NCI-H146 (cell line): ENCODE measurements around the gene TNS3.
"Not testable (repeated sequence)": the region's sequence is repeated elsewhere in the genome, so short reads cannot be mapped to it uniquely, and the experiment has no call there.

Source experiments
- DNase-seq: peaks from one replicate; lab custom pipeline; 2025; lab: John Stamatoyannopoulos, UW

TNS3 gene

DNA sequence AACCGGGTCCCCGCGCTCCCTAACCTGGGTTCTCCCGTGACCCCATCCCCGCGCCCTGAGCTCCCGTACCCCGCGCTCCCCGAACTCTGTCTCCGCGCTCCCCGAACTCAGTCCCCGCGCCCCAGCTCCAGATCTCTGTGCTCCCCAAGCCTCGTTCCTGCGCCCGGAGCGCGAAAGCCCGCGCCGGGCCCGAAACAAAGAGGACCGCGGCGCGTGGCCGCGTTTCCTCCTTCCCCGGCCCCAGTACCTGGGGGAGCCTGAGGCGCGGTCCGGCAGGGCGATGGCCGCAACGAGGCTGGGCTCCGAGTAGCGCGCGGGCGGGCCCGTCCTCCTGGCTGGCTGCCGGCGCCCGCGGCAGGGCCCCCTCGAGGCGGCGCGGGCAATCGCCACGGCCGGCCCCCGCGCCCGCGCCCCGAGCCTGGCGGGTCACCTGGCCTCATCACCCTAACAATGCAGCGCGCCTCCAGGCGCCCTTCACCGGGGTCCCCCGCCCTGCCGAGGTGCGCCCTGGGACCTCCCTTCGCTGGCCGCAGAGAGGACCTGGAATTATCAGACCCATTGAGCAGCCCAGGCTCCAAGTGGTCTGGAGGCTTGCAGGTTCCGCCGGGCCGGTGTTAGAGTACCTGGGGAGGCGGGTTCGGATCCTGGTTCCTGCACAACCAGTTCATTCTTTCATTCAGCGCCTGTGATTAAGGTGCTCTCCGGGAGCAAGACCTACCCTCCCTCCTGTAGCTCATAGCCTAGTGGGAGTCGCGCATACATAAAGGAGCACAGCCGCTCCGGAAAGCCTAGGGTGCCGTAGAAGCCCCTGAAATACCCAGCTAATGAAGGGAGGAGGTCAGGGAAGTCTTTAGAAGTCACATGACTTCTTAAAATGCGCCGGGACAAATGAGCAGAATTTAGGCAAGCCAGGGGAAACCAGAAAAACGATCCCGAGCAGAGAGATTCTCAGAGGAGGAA is at the start of gene TNS3:
Gene TNS3 (minus strand): TSS at position 308 of the 960 bp plus-strand sequence. CDS start 142,475 bp downstream, outside the sequence.
- DNase-seq = peak; percentile 72

DNA sequence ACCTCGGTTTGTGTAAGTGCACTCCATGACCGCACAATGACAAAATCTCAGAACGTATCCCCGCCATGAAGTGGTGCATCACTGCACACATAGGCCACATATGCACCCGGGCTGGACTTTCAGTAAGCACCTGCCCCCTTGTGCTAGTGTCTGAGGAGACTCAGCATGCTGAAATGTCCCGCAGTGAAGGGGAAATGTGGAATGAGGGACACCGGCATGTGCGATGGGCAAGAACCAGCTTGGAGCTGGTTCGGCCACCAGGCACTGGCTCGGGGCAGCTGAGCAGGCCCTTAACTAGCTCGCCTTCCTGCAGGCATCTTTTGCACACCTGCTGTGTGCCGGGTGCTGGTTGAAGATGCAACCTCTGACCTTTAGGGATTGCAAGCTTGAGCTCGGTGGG is 49.8 kb upstream of the TNS3 start:
- no peak for DNase-seq

DNA sequence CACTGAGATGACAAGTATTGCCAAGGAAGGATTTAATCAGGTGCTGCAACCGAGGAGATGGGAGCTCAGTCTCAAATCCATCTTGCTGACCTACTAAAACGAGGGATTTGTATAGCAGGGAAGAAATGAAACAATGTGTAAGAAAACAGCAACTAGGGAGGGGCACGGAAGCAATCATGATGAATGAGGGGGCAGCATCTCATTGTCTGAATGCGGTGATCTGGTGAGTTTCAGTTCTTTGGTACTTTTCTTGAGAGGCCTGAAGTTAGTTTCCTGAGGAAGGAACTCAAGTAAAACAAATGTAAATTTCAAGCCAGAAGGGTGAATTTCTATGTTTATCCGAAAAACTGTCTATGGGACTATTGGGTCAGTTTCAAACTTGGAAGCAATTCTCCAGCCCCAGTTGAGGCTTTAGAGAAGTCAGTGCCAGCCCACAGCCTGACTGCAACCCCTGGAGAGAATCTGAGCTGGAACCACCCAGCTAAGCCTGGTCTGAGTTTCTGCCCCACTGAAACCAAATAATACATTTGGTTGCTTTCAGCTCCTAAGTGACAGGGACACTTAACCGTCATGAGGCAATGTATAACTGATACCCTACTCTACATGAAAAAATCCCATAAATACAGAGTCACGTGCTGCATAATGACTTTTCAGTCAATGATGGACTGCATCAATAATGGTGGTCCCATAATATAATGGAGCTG is 45.8 kb upstream of the TNS3 start:
- DNase-seq = no peak

DNA sequence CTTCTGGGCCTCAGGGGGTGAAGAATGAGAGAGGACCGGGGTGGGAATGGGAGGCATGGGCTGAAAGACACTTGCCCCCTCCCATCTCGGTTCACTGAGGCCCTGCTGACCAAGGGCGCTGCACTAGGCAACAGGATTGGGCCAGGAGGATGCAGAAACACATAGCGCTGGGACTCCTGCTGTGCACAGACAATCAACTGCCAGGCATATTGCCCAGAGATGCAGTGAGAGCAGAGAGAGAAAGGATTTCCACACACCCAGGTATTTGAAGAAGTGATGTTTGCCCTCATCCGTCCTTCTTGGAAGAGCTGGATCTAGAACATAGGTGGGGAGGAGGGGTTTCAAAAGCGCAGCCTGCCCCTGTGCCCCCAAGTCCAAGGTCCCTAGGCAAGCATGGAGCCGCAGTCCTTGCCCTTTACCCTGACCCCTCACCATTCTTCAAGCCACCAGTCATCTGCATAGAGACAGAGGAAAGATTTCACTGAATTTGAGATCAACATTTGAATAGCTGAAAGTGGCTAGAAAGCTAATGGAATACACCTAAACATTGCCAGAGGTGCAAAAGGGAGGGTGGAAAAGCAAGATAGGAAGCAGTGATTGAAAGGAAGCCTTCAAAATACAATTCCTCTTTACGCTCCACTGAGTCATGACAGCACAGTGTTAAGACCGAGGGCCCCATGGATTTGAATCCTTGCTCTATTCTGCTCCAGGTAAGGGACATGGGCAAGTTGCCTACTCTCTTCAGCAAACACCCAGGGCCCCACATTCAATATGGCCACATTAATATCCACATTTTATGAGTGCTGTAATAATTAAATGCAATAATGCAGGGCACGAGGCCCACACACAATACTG is 44.2 kb upstream of the TNS3 start:
- peak; percentile 60 for DNase-seq

DNA sequence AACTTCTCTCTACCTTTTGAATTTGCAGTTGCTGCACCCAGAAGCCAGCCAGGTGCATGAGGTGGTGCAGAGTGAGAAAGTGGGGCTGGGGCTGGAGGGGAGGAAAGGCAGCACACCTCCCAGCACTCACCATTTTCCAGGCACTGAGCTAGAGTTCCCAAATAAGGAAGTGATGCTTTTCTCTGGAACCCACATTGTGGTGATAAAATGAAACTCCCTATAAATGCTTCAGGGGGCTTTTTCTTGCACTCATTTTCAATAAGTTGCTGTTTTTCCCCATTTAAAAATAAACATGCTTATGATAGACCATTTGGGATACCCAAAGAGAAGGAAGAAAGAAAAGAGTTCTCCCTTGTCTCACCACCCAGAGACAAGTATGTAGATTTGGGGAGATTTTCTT is 42.8 kb upstream of the TNS3 start:
- no peak for DNase-seq

DNA sequence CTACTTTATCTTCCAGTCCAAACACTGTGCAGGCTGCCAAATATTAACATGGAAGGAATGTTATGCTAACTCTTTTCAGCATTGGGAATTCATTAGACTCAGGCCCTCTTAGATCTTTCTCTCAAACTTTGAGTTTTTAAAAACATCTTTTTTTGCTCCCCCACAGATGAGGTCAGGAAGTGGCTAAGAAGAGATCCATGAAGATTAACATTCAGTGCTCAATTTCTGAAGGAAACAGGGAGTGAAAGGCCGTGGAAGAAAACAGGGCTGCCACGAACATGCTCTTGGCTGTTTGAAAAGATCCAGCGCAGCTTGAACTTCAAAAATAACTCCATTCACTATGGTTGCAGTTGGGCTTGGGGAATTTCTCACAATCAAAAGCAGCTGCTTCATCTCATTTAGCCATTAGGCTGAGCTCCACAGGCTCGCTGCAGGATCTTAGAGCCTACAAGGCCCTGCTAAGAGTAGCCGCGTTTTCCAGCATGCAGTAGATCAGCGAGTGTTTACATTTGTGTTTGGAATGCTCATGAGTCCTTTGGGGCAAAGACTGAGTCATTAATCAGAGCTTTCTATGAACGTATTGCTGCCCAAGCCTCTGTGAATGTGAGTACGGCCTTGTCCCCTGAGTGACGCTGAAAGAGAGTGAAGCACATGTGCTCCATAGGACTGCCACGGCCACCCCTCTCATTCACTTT is 41.2 kb upstream of the TNS3 start:
- no peak for DNase-seq

DNA sequence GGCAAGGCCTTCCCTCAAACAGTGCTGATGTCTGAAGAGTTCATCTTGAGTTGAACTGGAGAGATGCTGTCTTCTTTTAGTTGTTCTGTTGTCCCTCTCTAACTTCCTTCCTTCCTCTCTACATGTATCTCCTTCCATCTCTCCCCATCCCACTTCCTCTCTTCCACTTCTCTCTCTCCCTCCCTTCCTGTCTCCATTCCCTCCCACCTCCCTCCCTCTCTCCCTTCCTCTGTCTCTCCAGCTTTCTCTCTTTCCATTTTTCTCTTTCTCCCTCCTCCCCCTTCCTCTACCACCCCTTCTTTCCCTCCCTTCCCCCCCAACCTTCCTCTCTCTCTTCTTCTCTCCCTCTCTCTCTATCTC is 40.7 kb upstream of the TNS3 start:
- no peak for DNase-seq

DNA sequence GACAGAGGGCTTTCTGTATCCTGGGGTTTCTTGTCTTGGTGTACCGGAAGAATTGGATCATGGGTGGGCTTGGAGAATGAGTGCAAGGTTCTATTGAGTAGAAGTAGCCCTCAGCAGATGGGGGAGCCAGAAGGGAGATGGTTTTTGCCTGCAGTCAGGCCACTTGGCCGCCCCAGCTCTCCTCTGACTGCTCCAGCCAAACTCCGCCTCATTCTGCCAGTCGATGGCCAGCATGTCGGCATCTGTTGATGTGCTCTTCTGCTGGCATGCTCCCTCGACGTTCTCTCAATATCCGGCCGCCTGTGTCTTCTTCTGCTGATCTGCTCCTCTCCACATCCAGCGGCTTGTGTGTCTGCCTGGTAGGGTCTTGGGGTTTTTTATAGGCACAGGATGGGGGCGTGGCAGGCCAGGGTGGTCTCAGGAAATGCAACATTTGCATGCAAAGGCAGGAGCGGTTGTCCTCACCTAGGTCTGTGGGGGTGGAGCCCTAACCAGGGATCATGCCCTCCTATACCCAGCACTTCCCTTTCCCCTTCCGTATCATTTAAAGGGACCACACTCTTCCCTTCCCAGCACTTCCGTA is 40.2 kb upstream of the TNS3 start:
- DNase-seq = no peak

DNA sequence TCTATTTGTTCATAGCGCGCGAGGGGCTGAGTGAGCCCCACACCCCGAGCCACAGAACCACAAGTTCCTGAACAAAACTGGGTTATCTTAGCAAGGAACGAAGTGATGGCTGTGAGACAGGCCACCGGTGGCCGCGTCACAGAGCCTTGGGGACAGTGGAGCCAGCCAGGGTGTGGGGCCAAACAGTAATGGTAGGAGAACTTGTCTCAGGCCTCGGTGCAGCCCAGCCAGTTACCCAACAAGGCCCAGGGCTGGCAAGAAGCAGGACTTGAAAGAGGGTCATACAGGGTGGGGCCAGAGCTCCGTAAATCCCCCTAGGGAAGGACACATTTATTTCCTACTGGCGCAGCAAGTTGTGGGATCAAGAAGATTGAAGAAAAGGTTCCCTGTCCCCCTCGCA is 39.4 kb upstream of the TNS3 start:
- no peak for DNase-seq

DNA sequence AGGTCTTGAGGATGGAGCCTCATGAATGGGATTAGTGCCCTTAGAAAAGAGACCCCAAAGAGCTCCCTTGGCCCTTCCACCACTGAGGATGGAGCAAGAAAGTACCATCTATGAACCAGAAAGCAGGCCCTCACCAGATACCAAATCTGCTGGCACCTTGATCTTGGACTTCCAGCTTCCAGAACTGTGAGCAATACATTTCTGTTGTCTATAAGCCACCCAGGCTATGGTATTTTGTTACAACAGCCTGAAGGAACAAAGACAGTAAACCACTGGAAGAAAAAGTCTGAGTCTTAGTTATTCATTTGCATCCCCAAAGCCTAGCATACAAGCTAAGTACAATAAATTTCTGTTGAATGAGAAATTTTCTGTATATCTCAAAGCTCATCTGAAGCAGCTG is 37.9 kb upstream of the TNS3 start:
- no peak for DNase-seq

DNA sequence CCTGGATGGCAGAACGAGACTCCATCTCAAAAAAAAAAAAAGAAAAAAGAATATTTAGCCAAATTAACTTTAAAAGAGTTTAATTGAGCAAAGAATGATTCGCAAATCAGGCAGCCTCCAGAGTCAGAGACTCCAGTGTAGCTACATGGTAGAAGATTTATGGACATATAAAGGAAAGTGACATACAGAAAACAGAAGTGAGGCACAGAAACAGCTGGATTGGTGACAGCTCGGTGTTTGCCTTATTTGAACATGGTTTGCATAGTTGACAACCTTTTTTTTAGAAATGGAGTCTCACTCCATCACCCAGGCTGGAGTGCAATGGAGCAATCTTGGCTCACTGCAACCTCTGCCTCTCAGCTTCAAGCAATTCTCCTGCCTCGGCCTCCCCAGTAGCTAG is 35.2 kb upstream of the TNS3 start:
- DNase-seq = no peak

DNA sequence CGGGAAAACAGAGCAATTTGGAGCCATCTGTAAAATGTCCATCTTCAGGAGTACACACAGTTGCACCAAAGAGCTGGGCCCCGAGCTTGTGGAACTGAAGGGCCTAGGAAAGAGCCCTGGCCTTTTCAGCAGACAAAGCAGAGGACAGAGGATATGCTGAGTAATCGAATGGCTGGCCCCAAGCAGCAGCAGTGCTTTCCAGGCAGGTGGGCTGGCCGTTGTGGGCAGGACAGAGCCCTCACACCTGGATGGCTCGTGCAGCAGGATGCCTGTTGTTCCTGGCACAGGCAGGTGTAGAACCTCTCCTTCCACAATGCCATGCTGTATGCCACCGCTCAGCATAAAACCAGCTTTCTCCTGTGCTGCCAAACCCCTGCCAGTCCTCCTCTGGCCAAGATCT is 32.5 kb upstream of the TNS3 start:
- peak; percentile 24 for DNase-seq

DNA sequence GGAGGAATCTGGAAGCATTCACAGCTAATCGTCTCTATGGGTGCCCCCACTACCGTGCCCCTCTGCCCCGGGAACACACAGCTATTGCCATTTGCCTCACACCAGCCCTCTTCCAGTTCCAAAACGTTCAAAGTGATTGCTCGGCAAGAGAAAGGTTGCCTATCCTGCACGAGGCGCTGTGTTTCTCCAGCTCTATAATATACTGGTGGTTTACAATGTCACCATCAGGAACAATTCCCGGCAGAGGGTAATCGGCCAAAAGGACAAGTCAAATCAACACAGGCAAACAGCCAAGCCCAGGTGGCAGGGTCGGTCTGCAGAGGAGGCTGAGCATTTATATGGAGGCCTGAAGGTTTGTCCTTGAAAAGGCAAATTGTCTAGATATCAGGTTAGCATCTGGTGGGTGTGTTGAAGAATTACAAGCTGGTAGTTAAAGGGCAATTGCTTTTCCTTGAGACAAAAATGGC is 29.2 kb upstream of the TNS3 start:
- DNase-seq = peak; percentile 45

DNA sequence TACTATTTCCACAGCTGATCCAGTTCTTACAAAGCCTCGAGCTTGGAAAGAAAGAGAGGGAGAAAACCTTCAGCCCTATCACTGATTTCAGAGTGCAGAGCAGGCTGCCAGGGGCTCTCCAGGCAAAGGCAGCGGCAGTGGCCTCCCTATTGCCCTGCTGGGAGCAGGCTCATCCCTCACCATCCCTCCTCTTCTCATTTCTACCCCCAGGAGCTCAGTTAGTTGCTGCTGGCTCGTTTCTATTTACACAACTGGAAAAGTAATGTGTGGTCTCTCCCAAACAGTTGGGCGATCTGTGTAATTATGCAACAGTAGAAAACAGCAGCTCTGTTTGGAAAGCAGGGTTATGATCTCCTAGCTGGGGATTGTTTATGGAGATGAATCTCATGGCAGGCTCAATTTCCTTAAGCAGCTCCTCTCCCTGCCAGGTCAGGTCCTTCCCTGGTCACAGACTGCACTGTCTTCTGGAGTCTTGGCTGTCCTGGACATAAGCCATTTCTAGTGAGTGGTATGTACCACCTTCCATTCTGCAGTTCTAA is 28.7 kb upstream of the TNS3 start:
- peak; percentile 48 for DNase-seq

DNA sequence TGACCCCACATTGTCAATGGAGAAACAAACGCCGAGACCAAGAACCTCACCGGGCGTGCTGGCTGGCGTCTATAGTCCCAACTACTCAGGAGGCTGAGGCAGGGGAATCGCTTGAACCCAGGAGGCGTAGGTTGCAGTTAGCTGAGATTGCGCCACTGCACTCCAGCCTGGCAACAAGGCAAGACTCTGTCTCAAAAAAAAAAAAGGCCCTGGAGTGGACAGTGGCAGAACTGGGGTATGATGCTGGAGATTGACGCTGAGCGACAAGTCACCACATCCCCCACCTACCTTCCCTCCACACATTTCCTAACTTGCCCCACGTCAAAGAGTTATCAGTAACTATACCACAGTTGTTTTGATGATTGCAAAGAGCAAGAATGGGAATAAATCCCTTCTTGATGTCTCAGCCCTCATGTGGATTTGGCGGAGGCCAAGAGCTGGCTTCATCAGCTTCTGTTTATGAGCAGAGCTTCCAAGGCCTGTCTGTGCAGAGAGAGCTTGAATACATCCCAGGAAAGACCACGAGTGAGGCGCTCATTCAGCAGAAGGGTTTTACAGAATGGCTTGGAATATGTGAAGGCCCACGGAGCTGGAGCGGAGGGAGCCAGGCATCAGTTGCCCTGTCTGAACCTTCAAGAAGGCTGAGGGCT is 28.0 kb upstream of the TNS3 start:
- no peak for DNase-seq

DNA sequence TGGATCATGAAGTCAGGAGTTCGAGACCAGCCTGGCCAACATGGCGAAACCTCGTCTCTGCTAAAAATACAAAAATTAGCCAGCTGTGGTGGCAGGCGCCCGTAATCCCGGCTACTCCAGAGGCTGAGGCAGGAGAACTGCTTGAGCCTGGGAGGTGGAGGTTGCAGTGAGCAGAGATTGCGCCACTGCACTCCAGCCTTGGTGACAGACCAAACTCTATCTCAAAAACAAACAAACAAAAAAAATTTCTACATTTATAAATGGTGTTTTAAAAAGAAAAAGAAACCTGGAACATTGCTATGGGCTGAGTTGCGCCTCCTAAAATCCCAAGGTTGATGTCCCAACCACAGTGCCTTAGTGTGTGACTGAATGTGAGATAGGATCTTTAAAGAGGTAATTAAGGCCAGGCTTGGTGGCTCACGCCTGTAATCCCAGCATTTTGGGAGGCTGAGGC is 24.7 kb upstream of the TNS3 start:
- DNase-seq = not testable (repeated sequence)

DNA sequence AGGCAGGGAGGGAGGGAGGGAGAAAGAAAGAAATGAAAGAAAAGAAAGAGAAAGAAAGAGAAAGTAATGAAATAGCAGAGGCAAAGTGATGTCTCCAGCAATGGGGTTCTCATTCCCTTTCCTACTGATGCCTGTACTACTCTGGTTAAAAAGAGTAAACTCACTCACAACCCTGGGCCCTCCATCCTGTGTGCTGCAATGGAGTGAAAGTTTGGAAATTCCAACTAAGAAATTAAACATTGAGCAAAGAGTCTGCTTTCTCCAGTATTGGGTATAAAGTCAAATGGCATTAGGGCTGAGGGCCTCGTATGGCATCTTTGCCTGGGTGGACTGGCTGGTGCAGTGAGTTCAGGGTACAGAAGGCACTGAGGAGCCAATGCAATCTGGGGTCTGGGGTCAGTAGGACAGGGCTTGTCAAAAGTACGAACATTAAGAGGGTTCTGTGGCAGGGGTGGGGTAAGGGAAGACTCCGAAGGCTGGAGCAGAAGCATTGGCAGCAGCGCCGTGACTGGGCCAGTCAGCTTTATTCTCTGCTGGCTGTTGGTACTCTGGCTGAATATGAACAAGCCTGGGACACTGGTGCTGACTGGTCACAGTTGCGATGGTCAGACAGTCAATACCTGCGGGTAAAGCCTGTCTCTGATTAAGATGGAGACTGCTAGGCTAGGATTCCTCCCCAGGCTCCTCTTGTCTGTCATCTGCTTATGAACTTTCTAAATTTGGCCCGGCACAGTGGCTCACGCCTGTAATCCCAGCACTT is 24.1 kb upstream of the TNS3 start:
- DNase-seq = no peak

DNA sequence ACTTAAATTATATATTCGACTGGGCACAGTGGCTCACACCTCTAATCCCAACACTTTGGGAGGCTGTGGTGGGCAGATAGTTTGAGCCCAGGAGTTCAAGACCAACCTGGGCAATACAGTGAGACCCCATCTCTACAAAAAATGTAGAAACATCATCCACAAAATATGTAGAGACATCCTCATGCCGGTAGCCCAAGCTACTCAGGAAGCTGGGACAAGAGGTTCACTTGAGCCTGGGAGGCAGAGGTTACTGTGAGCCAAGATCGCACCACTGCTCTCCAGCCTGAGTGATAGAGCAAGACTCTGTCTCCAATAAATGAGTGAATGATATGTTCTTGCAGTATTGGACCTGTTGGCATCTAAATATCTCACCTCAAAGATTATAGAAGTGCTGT is 22.6 kb upstream of the TNS3 start:
- no peak for DNase-seq

DNA sequence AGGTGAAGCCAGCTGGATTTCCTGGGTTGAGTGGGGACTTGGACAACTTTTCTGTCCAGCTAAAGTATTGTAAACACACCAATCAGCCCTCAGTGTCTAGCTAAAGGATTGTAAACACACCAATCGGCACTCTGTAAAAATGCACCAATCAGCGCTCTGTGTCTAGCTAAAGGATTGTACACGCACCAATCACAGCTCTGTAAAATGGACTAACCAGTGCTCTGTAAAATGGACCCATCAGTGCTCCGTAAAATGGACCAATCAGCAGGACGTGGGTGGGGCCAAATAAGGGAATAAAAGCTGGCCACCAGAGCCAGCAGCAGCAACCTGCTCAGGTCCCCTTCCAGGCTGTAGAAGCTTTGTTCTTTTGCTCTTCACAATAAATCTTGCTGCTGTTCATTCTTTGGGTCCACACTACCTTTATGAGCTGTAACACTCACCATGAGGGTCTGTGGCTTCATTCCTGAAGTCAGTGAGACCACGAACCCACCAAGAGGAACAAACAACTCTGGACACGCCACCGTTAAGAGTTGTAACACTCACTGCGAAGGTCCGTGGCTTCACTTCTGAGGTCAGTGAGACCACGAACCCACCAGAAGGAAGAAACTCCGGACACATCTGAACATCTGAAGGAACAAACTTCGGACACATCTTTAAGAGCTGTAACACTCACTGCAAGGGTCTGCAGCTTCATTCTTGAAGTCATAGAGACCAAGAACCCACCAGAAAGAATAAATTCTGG is 21.8 kb upstream of the TNS3 start:
- DNase-seq = not testable (repeated sequence)
